C4-2B (cell line): Measurements from ENCODE around the gene LAMB2.

Experiments
- ZFX ChIP-seq: fragments of 450-650 bp; IDR thresholded peaks from 2 replicates; pipeline ENCODE4 v1.6.1; 2017
- TF ChIP-seq, protein P1 (sequence below): fragments of 450-650 bp; conservative IDR thresholded peaks from 2 replicates; pipeline ENCODE4 v1.5.1; 2017; ENCODE audit warnings: mild to moderate bottlenecking

DNA sequence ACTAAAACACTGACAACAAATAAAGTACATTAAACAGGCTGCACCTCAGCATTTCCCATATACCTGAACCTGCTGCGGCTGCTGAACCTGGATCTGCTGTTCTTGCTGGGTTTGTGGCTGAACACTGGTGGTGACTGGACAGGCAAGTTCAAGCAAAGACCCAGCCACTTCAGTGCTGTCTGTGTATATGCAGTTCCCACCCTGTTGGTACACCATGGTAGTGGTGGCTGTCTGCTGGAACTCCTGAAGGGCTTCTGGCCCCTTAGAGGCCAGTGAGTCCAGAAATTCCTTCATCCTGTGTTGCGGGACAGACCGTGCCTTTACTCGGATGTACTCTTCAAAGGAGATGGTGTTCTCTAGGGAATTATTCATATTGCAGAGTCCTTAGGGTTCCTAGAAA lies 56.2 kb downstream of the LAMB2 start:
- TF ChIP-seq, protein P1, sequence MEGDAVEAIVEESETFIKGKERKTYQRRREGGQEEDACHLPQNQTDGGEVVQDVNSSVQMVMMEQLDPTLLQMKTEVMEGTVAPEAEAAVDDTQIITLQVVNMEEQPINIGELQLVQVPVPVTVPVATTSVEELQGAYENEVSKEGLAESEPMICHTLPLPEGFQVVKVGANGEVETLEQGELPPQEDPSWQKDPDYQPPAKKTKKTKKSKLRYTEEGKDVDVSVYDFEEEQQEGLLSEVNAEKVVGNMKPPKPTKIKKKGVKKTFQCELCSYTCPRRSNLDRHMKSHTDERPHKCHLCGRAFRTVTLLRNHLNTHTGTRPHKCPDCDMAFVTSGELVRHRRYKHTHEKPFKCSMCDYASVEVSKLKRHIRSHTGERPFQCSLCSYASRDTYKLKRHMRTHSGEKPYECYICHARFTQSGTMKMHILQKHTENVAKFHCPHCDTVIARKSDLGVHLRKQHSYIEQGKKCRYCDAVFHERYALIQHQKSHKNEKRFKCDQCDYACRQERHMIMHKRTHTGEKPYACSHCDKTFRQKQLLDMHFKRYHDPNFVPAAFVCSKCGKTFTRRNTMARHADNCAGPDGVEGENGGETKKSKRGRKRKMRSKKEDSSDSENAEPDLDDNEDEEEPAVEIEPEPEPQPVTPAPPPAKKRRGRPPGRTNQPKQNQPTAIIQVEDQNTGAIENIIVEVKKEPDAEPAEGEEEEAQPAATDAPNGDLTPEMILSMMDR, result no peak
- no peak for TF ChIP-seq ZFX
